ENCODE measurements around the gene FBXW8. TPM values are rescaled to one million over a fixed set of nuclear protein-coding genes. Genes with fewer than 3 reads are reported as not detected.
A peak's percentile ranks its signal among the peaks of the same experiment; 100 is the strongest.

FBXW8 gene
- total and polyA plus RNA-seq, 2 donors (not counting 1 experiment from before 2014, with no cell fraction given) = 11.7 to 20.9 TPM

- no peaks in the 10 kb centered on the region for H3K27me3 ChIP-seq (ENCODE audit: control insufficient read depth, insufficient read depth, low read length)
- peaks cover 2% of the 10 kb centered on the region for H3K79me2 ChIP-seq (ENCODE audit: control insufficient read depth, insufficient read depth, low read length)
- no peaks in the 10 kb centered on the region for H3K4me1 ChIP-seq (ENCODE audit: control insufficient read depth, extremely low read depth, insufficient read depth, low read length)
- no peak overlapping the region for H3K27ac ChIP-seq (ENCODE audit: insufficient read depth, low read length)
- no peaks in the 10 kb centered on the region for H3K9me3 ChIP-seq (ENCODE audit: control insufficient read depth, insufficient read depth, low read depth, low read length)
- no peak overlapping the region for H3K9ac ChIP-seq (ENCODE audit: insufficient read depth, low read length)
- H3K4me2 ChIP-seq (ENCODE audit: extremely low read depth, insufficient read depth, low read length) = no peak overlapping the region
- H3K36me3 ChIP-seq (ENCODE audit: control insufficient read depth, insufficient read depth, low read length) = peaks cover 4% of the 10 kb centered on the region
- no peak for TF ChIP-seq CTCF (conservative IDR thresholded peaks at IDR 0.05 in 1 of 2, IDR thresholded peaks at IDR 0.05 in 1 of 2; ENCODE audit: low read depth in 1 of 2, low read length in 2 of 2)
- no peak for TF ChIP-seq EZH2 (IDR thresholded peaks at IDR 0.05; ENCODE audit: low read length, missing control alignments)
- DNase-seq (ENCODE audit: low read depth in 2 of 2) = no peak
- no peak overlapping the region for H2AFZ ChIP-seq (ENCODE audit: low read length)
- H3K4me3 ChIP-seq (replicated peaks in 1 of 4; ENCODE audit: control extremely low read depth in 1 of 4, insufficient read depth in 1 of 4, low read depth in 3 of 4, low read length in 4 of 4) = no peak overlapping the region
- H4K20me1 ChIP-seq (ENCODE audit: control insufficient read depth, extremely low read depth, insufficient read depth, low read length) = no peaks in the 10 kb centered on the region
Observed at GRCh38 chr12:116948298-116948697, 37.5 kb downstream of the FBXW8 start.

GRCh38 chr12:116950628-116951325 is 40.0 kb downstream of the FBXW8 start:
- no peaks in the 10 kb centered on the region for H3K79me2 ChIP-seq (ENCODE audit: control insufficient read depth, insufficient read depth, low read length)
- H3K9ac ChIP-seq (ENCODE audit: insufficient read depth, low read length) = no peak overlapping the region
- peaks cover 4% of the 10 kb centered on the region for H3K36me3 ChIP-seq (ENCODE audit: control insufficient read depth, insufficient read depth, low read length)
- no peak for TF ChIP-seq EZH2 (IDR thresholded peaks at IDR 0.05; ENCODE audit: low read length, missing control alignments)
- no peak for TF ChIP-seq CTCF (conservative IDR thresholded peaks at IDR 0.05 in 1 of 2, IDR thresholded peaks at IDR 0.05 in 1 of 2; ENCODE audit: low read depth in 1 of 2, low read length in 2 of 2)
- H3K4me2 ChIP-seq (ENCODE audit: extremely low read depth, insufficient read depth, low read length) = no peak overlapping the region
- H3K27ac ChIP-seq (ENCODE audit: insufficient read depth, low read length) = no peak overlapping the region
- no peak for DNase-seq (ENCODE audit: low read depth in 2 of 2)
- H3K4me3 ChIP-seq (replicated peaks in 1 of 4; ENCODE audit: control extremely low read depth in 1 of 4, insufficient read depth in 1 of 4, low read depth in 3 of 4, low read length in 4 of 4) = no peak overlapping the region
- no peaks in the 10 kb centered on the region for H3K27me3 ChIP-seq (ENCODE audit: control insufficient read depth, insufficient read depth, low read length)
- H3K4me1 ChIP-seq (ENCODE audit: control insufficient read depth, extremely low read depth, insufficient read depth, low read length) = no peaks in the 10 kb centered on the region
- H4K20me1 ChIP-seq (ENCODE audit: control insufficient read depth, extremely low read depth, insufficient read depth, low read length) = no peaks in the 10 kb centered on the region
- no peaks in the 10 kb centered on the region for H3K9me3 ChIP-seq (ENCODE audit: control insufficient read depth, insufficient read depth, low read depth, low read length)
- H2AFZ ChIP-seq (ENCODE audit: low read length) = no peak overlapping the region

- no peak overlapping the region for H3K27ac ChIP-seq (ENCODE audit: insufficient read depth, low read length)
- no peak overlapping the region for H3K4me2 ChIP-seq (ENCODE audit: extremely low read depth, insufficient read depth, low read length)
- H3K4me1 ChIP-seq (ENCODE audit: control insufficient read depth, extremely low read depth, insufficient read depth, low read length) = peaks cover 8% of the 10 kb centered on the region
- H4K20me1 ChIP-seq (ENCODE audit: control insufficient read depth, extremely low read depth, insufficient read depth, low read length) = no peaks in the 10 kb centered on the region
- H3K9ac ChIP-seq (ENCODE audit: insufficient read depth, low read length) = no peak overlapping the region
- H3K79me2 ChIP-seq (ENCODE audit: control insufficient read depth, insufficient read depth, low read length) = no peaks in the 10 kb centered on the region
- TF ChIP-seq EZH2 (IDR thresholded peaks at IDR 0.05; ENCODE audit: low read length, missing control alignments) = no peak
- no peak for TF ChIP-seq CTCF (conservative IDR thresholded peaks at IDR 0.05 in 1 of 2, IDR thresholded peaks at IDR 0.05 in 1 of 2; ENCODE audit: low read depth in 1 of 2, low read length in 2 of 2)
- no peaks in the 10 kb centered on the region for H3K36me3 ChIP-seq (ENCODE audit: control insufficient read depth, insufficient read depth, low read length)
- H3K9me3 ChIP-seq (ENCODE audit: control insufficient read depth, insufficient read depth, low read depth, low read length) = no peaks in the 10 kb centered on the region
- no peak overlapping the region for H3K4me3 ChIP-seq (replicated peaks in 1 of 4; ENCODE audit: control extremely low read depth in 1 of 4, insufficient read depth in 1 of 4, low read depth in 3 of 4, low read length in 4 of 4)
- H2AFZ ChIP-seq (ENCODE audit: low read length) = no peak overlapping the region
- no peaks in the 10 kb centered on the region for H3K27me3 ChIP-seq (ENCODE audit: control insufficient read depth, insufficient read depth, low read length)
- peak in 1 of 2 donors; percentile 26 for DNase-seq (ENCODE audit: low read depth in 2 of 2)
Observed at GRCh38 chr12:116954710-116955381, 44.1 kb downstream of the FBXW8 start.
